K562 (cell line): Measurements from ENCODE around the gene ACBD6. TPM values are rescaled to one million over a fixed set of nuclear protein-coding genes. Genes with fewer than 3 reads are reported as not detected.
A peak's percentile ranks its signal among the peaks of the same experiment; 100 is the strongest.

Source experiments
- CREB1 ChIP-seq, 2 experiments: sonication (generic) in 1 of 2; formaldehyde crosslinking in 1 of 2; IDR thresholded peaks; 2 replicates each; pipeline versions ENCODE4 v1.6.1 to v1.8.0; 2012 to 2022; ENCODE audit warnings: inconsistent platforms in 1 of 2, mild to moderate bottlenecking in 1 of 2, missing genetic modification reagents in 1 of 2, moderate library complexity in 1 of 2
- CREB3 ChIP-seq: fragments of 450-650 bp; conservative IDR thresholded peaks from 2 replicates; pipeline ENCODE4 v1.6.1; 2016; ENCODE audit warnings: missing genetic modification characterization, low read depth, mild to moderate bottlenecking, missing compliant biosample characterization, moderate library complexity
- EGR1 ChIP-seq: fragments of 450-650 bp; conservative IDR thresholded peaks from 2 replicates; pipeline ENCODE4 v1.6.1; 2017; ENCODE audit warnings: mild to moderate bottlenecking
- ETV5 ChIP-seq: sonication (generic); formaldehyde crosslinking; IDR thresholded peaks from 2 replicates; pipeline ENCODE4 v1.4.0; 2020; ENCODE audit warnings: low read depth, mild to moderate bottlenecking, missing genetic modification reagents
- KLF16 ChIP-seq: IDR thresholded peaks from 2 replicates; pipeline ENCODE4 v1.6.1; 2016; ENCODE audit warnings: antibody characterized with exemption
- NCOR1 ChIP-seq: fragments of 450-650 bp; IDR thresholded peaks from 2 replicates; pipeline ENCODE4 v1.6.1; 2016; ENCODE audit warnings: mild to moderate bottlenecking, moderate library complexity
- POLR2G ChIP-seq: fragments of 200-400 bp; formaldehyde crosslinking; IDR thresholded peaks from 2 replicates; pipeline ENCODE4 v1.6.1; 2017; ENCODE audit warnings: low read depth, mild to moderate bottlenecking, antibody characterized with exemption, low read length, moderate library complexity
- SRSF7 ChIP-seq: fragments of 200-400 bp; formaldehyde crosslinking; optimal IDR thresholded peaks from 2 replicates; pipeline ENCODE3; 2017; ENCODE audit warnings: mild to moderate bottlenecking, low read depth, low read length
- TEAD4 ChIP-seq, 2 experiments: sonication (generic) in 1 of 2; formaldehyde crosslinking in 1 of 2; IDR thresholded peaks; 2 replicates each; pipeline versions ENCODE4 v1.6.1 to v1.8.0; 2012 to 2022; ENCODE audit warnings: borderline replicate concordance in 1 of 2, inconsistent platforms in 1 of 2, low read length in 1 of 2, mild to moderate bottlenecking in 1 of 2, missing genetic modification reagents in 1 of 2
- XRCC3 ChIP-seq: fragments of 450-650 bp; IDR thresholded peaks from 2 replicates; pipeline ENCODE4 v1.6.1; 2017; ENCODE audit warnings: mild to moderate bottlenecking, moderate library complexity
- ZBTB9 ChIP-seq: fragments of 450-650 bp; formaldehyde crosslinking; IDR thresholded peaks from 2 replicates; pipeline ENCODE4 v1.4.0; 2020; ENCODE audit warnings: mild to moderate bottlenecking, moderate library complexity
- ZKSCAN1 ChIP-seq: fragments of 150-350 bp; IDR thresholded peaks from 2 replicates; pipeline ENCODE4 v1.6.1; 2016; ENCODE audit warnings: low read depth, low read length
- ZNF146 ChIP-seq: IDR thresholded peaks from one replicate; pipeline ENCODE4 v1.6.1; 2018; ENCODE audit warnings: missing compliant biosample characterization; ENCODE audit not compliant: unreplicated experiment
- ZNF609 ChIP-seq: sonication (generic); formaldehyde crosslinking; IDR thresholded peaks from 2 replicates; pipeline ENCODE4 v1.8.1; 2023; ENCODE audit warnings: missing genetic modification reagents, mild to moderate bottlenecking, borderline replicate concordance
- polyA plus RNA-seq, 8 experiments: library from polyadenylated mRNA; depleted of rRNA in 4 of 8; stranded (reverse) in 5 of 8; unstranded in 3 of 8; fragments of >200 nt; fragmentation: Nextera tagmentation in 2 of 8; fragmentation: Illumina TruSeq in 1 of 8; extraction: Ambion mirVana in 2 of 8; extraction: Trizol in 1 of 8; gene quantifications; 2 replicates each; pipeline versions ENCODE4 v1.2.1 to v1.2.3, GENCODE V29; 2011 to 2014; ENCODE audit warnings: inconsistent platforms in 1 of 8, missing spikeins in 1 of 8
- total RNA-seq, 7 experiments: library from RNA; depleted of rRNA in 6 of 7; stranded (reverse); fragments of >200 nt in 6 of 7; fragmentation: Illumina TruSeq in 2 of 7; extraction: Trizol in 2 of 7; gene quantifications; 2 replicates each; pipeline versions ENCODE4 v1.2.1 to v1.2.3, GENCODE V29; 2011 to 2021; ENCODE audit warnings: low replicate concordance in 1 of 7
- TF ChIP-seq, protein P1 (sequence below): sonication (generic); formaldehyde crosslinking; IDR thresholded peaks from 2 replicates; pipeline ENCODE4 v1.9.0; 2022; ENCODE audit warnings: mild to moderate bottlenecking, missing genetic modification reagents
- TF ChIP-seq, protein P2 (sequence below): fragments of 450-650 bp; IDR thresholded peaks from 2 replicates; pipeline ENCODE4 v1.6.1; 2017; ENCODE audit warnings: mild to moderate bottlenecking, moderate library complexity

ACBD6 gene
- total and polyA plus RNA-seq, 9 of the 15 experiments (the other 6 are each of a cell fraction or from before 2014, with no cell fraction given) = 16.9 to 107 (median 77.7) TPM

DNA sequence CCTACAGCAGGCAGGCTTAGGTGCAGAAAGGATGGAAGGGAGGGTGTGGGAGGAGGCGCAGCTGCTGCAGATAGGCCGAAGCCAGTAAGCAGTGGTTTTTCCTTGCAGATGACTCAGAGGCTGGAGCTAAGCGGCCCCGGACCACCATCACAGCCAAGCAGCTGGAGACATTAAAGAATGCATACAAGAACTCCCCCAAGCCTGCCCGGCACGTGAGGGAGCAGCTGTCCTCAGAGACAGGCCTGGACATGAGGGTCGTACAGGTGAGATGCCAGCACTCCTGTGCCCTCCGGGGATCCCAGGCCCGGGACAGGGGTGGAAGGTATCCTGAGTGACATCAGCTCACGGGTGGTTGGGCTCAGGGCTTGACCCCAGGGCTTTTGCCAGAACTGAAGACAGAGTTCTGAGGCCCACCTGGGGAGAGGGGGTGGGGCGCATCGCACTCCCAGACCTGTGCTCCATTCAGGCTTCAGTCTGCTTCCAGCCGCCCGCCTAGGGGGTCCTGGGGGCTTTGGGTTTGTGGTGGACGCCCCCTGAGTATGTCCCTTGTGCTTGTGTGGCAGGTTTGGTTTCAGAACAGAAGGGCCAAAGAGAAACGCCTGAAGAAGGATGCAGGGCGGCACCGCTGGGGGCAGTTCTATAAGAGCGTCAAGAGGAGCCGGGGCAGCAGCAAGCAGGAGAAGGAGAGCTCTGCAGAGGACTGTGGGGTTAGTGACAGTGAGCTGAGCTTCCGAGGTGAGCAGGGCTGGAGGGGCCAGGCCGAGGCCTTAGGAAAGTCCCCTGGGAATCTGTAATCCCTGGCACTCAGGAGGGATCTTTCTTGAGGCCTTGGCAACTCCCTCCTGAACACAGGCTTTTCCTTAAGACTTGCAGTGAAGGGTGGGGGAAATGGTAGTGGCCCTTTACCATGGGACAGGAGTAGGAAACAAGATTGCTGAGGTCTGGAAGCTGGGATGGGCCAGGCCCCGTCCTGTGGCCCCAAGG, 230.8 kb downstream of the ACBD6 start (continued):
- TF ChIP-seq ZBTB9 (no peak), TEAD4 (IDR thresholded peaks at IDR 0.05; ENCODE audit: low read length) (peak; percentile 65), TEAD4 (CRISPR knock-in tag; IDR thresholded peaks at IDR 0.05; ENCODE audit: borderline replicate concordance) (no peak), ZNF609 (CRISPR knock-in tag) (0 out of 2 replicates have a peak, but pooled peaks have one; percentile 87), SRSF7 (no peak), POLR2G (peak; percentile 33; the same call in 1 of the 2 replicates), CREB3 (tag) (no peak), KLF16 (peak; percentile 68), ZNF146 (CRISPR knock-in tag) (no peak), CREB1 (IDR thresholded peaks at IDR 0.05) (no peak), CREB1 (CRISPR knock-in tag; IDR thresholded peaks at IDR 0.05) (peak; percentile 35; the same call in 1 of the 2 replicates), ETV5 (CRISPR knock-in tag) (no peak), EGR1 (peak; percentile 37; the same call in 1 of the 2 replicates), ZKSCAN1 (peak; percentile 20; the same call in 1 of the 2 replicates), NCOR1 (0 out of 2 replicates have a peak, but pooled peaks have one; percentile 46), XRCC3 (no peak)
- TF ChIP-seq, protein P1, sequence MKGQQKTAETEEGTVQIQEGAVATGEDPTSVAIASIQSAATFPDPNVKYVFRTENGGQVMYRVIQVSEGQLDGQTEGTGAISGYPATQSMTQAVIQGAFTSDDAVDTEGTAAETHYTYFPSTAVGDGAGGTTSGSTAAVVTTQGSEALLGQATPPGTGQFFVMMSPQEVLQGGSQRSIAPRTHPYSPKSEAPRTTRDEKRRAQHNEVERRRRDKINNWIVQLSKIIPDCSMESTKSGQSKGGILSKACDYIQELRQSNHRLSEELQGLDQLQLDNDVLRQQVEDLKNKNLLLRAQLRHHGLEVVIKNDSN (CRISPR knock-in tag) = peak; percentile 74
- TF ChIP-seq, protein P2, sequence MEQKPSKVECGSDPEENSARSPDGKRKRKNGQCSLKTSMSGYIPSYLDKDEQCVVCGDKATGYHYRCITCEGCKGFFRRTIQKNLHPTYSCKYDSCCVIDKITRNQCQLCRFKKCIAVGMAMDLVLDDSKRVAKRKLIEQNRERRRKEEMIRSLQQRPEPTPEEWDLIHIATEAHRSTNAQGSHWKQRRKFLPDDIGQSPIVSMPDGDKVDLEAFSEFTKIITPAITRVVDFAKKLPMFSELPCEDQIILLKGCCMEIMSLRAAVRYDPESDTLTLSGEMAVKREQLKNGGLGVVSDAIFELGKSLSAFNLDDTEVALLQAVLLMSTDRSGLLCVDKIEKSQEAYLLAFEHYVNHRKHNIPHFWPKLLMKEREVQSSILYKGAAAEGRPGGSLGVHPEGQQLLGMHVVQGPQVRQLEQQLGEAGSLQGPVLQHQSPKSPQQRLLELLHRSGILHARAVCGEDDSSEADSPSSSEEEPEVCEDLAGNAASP = no peak
